ENCODE results near the gene GRAMD2A.
A peak's percentile ranks its signal among the peaks of the same experiment; 100 is the strongest.

GRAMD2A gene

DNA sequence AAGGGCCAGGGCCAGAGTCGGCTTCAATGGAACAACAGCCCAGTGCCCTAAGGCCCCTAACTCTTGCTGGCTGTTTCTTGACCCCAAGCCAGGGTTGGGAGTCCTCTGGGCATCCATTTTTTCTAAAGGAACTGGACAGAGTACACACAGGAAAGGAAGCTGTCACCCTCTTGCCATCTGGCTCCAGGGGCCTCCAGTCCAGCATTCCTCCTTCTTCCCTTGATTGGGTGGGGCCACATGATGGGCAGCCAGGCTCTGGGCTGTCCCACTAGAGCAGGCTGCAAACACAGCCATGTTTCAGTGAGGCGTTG is 1.6 kb upstream of the GRAMD2A start:
- H3K36me3 ChIP-seq = peaks cover 64% of the 10 kb centered on the region
- no peak overlapping the region for H3K27ac ChIP-seq
- H3K9me3 ChIP-seq (ENCODE audit: severe bottlenecking) = no peaks in the 10 kb centered on the region
- TF ChIP-seq CTCF (IDR thresholded peaks at IDR 0.05; ENCODE audit: low read depth, low read length) = no peak
- DNase-seq = no peak
- H3K4me3 ChIP-seq (ENCODE audit: low read depth, low read length) = no peak overlapping the region
- no peaks in the 10 kb centered on the region for H3K27me3 ChIP-seq (ENCODE audit: insufficient read depth, low read depth, severe bottlenecking)

DNA sequence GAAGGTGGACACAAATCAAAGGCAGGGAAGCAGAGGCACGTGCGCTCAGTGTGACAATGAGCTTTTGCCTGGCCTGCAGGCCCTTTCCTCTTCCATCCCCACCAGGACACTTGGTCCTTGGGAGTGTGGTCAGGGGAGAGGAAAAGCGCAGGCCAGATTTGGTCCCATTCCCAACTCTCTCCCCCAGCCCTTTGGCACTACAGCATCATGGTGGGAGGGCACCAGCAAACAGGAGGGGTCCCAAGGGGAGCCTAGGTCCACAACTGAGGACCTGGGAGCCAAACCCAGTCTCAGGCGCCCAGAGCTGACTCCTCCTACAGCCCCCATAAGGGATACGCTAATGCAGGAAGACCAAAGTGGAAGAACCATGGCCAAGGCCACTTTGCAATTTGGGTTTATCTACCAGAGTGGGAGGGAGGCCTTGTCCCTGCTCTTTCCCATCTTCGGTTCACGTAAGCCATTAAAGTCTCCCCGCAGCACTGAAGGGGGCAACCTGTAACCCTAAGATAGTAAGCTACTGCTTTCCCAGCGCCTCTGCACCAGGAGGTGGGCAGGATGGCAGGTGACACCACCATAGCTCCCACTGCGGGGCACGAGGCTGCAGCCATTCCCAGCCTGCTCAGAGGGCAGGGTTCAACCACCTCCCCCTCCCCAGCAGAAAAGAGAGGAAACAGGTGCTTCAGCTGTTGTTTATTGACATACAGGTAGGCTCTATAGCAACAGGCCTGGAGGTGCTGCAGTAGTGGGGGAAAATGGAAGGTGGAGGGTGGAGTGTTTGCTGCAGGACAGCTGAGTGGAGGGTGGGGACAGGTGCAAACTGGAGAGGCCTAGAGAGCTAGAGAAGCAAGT is 993 bp upstream of the GRAMD2A start:
- no peak overlapping the region for H3K4me3 ChIP-seq (ENCODE audit: low read depth, low read length)
- H3K9me3 ChIP-seq (ENCODE audit: severe bottlenecking) = no peaks in the 10 kb centered on the region
- H3K36me3 ChIP-seq = peaks cover 58% of the 10 kb centered on the region
- no peak for TF ChIP-seq CTCF (IDR thresholded peaks at IDR 0.05; ENCODE audit: low read depth, low read length)
- H3K27ac ChIP-seq = no peak overlapping the region
- H3K27me3 ChIP-seq (ENCODE audit: insufficient read depth, low read depth, severe bottlenecking) = no peaks in the 10 kb centered on the region
- no peak for DNase-seq

- Histone ChIP-seq H3K36me3 (peaks cover 43% of the 10 kb centered on the region), H3K4me3 (ENCODE audit: low read depth, low read length) (no peak overlapping the region), H3K27me3 (ENCODE audit: insufficient read depth, low read depth, severe bottlenecking) (no peaks in the 10 kb centered on the region), H3K9me3 (ENCODE audit: severe bottlenecking) (no peaks in the 10 kb centered on the region), H3K27ac (no peak overlapping the region)
- no peak for TF ChIP-seq CTCF (IDR thresholded peaks at IDR 0.05; ENCODE audit: low read depth, low read length)
- peak; percentile 23 for DNase-seq
These were observed 537 bp downstream of the GRAMD2A start for GRCh38 chr15:72197041-72197459.

GRCh38 chr15:72196409-72197040 is 1.1 kb downstream of the GRAMD2A start:
- H3K27me3 ChIP-seq (ENCODE audit: insufficient read depth, low read depth, severe bottlenecking) = no peaks in the 10 kb centered on the region
- H3K9me3 ChIP-seq (ENCODE audit: severe bottlenecking) = no peaks in the 10 kb centered on the region
- DNase-seq = peak; percentile 24
- no peak overlapping the region for H3K27ac ChIP-seq
- no peak for TF ChIP-seq CTCF (IDR thresholded peaks at IDR 0.05; ENCODE audit: low read depth, low read length)
- H3K4me3 ChIP-seq (ENCODE audit: low read depth, low read length) = no peak overlapping the region
- peaks cover 38% of the 10 kb centered on the region for H3K36me3 ChIP-seq

DNA sequence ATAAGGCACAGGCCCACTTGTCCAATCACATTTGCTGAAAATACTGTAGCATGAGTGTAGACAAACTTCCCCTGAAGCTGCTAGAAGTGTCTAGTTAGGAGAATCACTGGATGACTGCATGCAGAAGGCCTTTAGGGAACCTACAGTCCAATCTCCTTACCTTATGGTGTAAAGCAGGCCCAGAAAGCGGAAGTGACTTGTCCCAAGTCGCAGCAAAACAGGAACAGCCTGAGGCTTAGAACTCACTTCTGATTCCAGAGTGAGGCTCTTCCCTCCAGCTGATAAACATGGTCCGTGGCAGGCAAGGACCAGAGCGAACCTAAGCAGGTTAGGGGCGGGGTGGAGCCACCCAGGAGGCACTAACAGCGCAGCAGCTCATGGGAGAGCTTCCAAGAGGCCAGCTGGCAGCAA is 2.5 kb downstream of the GRAMD2A start:
- Histone ChIP-seq H3K27ac (no peak overlapping the region), H3K4me3 (ENCODE audit: low read depth, low read length) (no peak overlapping the region), H3K36me3 (peaks cover 24% of the 10 kb centered on the region), H3K27me3 (ENCODE audit: insufficient read depth, low read depth, severe bottlenecking) (no peaks in the 10 kb centered on the region), H3K9me3 (ENCODE audit: severe bottlenecking) (no peaks in the 10 kb centered on the region)
- no peak for TF ChIP-seq CTCF (IDR thresholded peaks at IDR 0.05; ENCODE audit: low read depth, low read length)
- DNase-seq = peak; percentile 33

All from WERI-Rb-1 (cell line).